Natural killer cell (primary cell): ENCODE measurements around the gene SPARC. TPM values are rescaled to one million over a fixed set of nuclear protein-coding genes. Genes with fewer than 3 reads are reported as not detected.

ENCODE experiments used
- ATAC-seq, 3 donors: fragments of 150-1000 bp in 2 of 3; fragments of 200-7000 bp in 1 of 3; cut with Tn5 transposase; 1 replicate in 1 of 3; 2 replicates in 2 of 3; pipeline ENCODE4 v1.10.0; 2021; ENCODE audit warnings: mild to moderate bottlenecking in 2 of 3, moderate library complexity in 2 of 3
- DNase-seq, 2 donors: peaks; one replicate each; pipeline versions ENCODE4 v3.0.0 to v3.0.0-alpha.2; 2013 to 2021; ENCODE audit warnings: mixed read lengths in 1 of 2
- H3K27ac ChIP-seq: one replicate; pipeline ENCODE4 v1.5.1; 2013; ENCODE audit warnings: mild to moderate bottlenecking, low read length
- H3K27me3 ChIP-seq: one replicate; pipeline ENCODE4 v1.6.1; 2013; ENCODE audit warnings: low read length; ENCODE audit not compliant: control insufficient read depth, insufficient read depth
- H3K36me3 ChIP-seq: one replicate; pipeline ENCODE4 v1.6.1; 2013; ENCODE audit warnings: low read length; ENCODE audit not compliant: control insufficient read depth, insufficient read depth
- H3K4me1 ChIP-seq: one replicate; pipeline ENCODE4 v1.6.1; 2013; ENCODE audit warnings: low read length; ENCODE audit not compliant: control insufficient read depth, insufficient read depth
- H3K4me3 ChIP-seq: one replicate; pipeline ENCODE4 v1.5.1; 2013; ENCODE audit warnings: low read length
- H3K9me3 ChIP-seq: one replicate; pipeline ENCODE4 v1.6.1; 2013; ENCODE audit warnings: low read length; ENCODE audit not compliant: control insufficient read depth, insufficient read depth
- H3K27ac Mint-ChIP-seq, 2 donors: one replicate each; pipeline ENCODE4 v1.8.0; 2022; ENCODE audit warnings: mild to moderate bottlenecking in 2 of 2, mixed read lengths in 2 of 2, moderate library complexity in 1 of 2
- H3K27me3 Mint-ChIP-seq, 2 donors: one replicate each; pipeline ENCODE4 v1.8.0; 2022; ENCODE audit warnings: low read depth in 2 of 2, mixed read lengths in 2 of 2
- H3K36me3 Mint-ChIP-seq: one replicate; pipeline ENCODE4 v1.8.0; 2022; ENCODE audit warnings: mixed read lengths
- H3K4me1 Mint-ChIP-seq, 2 donors: one replicate each; pipeline ENCODE4 v1.8.0; 2022; ENCODE audit warnings: mixed read lengths in 2 of 2
- H3K4me3 Mint-ChIP-seq: one replicate; pipeline ENCODE4 v1.8.0; 2022; ENCODE audit warnings: mild to moderate bottlenecking, moderate library complexity, mixed read lengths
- H3K9me3 Mint-ChIP-seq, 2 donors: one replicate each; pipeline ENCODE4 v1.8.0; 2022; ENCODE audit warnings: mixed read lengths in 2 of 2
- WGBS: methylation state at CpG from one replicate; pipeline ENCODE4 v1.1.7; 2013; ENCODE audit warnings: missing lambda C conversion rate; ENCODE audit not compliant: insufficient coverage; 5-methylcytosine and 5-hydroxymethylcytosine counted together
- intact Hi-C: fragments of 100-400 bp; cut with micrococcal nuclease; formaldehyde crosslinking; loops from one replicate; pipeline ENCODE4 v1.14.2; 2022
- total RNA-seq, 4 donors: library from RNA; stranded (reverse); fragments of 120-200 nt in 1 of 4; gene quantifications; one replicate each; pipeline versions ENCODE4 v1.2.3 to v1.2.4, GENCODE V29; 2013 to 2022
- TF ChIP-seq, protein P1 (sequence below): fragments of 200-600 bp; IDR thresholded peaks from one replicate; pipeline ENCODE4 v1.8.0; 2022; ENCODE audit warnings: antibody characterized with exemption

SPARC gene
- total RNA-seq, 3 donors from 2014 or later (not counting 1 experiment from before 2014, with no cell fraction given), result 3.2 to 48.5 (median 23.4) TPM

DNA sequence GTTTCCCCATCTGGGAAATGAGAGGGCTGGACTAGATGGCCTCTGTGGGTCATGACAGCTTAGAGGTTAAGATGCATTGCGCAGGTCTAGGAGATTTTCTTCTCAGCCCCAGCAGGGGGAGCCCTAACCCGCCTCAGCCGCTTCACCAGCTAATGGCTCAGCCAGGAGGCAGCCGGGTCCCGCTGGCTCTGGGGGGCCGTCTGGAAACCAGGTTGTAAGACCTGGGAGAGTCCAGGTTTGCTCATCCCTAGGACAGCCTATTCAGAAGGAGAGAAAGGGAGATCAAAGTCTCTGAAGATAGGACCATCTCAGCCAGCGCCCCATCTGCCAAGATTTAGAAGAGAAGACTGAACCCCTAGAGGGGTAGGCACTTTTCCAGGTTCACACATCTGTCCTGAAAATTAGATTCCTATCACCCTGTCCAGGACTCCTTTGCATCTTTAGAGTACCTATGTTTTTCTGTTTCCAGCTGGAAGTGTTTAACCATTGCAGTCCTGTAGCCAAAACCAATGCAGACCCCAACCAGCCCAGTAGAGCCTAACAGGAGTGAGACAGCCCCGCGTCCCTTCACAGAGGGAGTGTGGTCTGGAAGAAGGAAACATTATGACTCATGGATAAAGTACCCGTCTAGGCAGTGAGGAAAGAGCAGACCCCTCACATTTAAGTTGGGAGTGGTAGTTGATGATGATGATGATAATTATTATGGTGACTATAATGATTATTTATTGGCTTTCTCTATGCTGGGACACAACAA, 27.5 kb downstream of the SPARC start:
- ATAC-seq (peak; percentile 92 to 100 (median 100)), DNase-seq (peak; percentile 81 to 89)
- H3K27ac Mint-ChIP-seq, result no peak overlapping the region
- no peak overlapping the region for H3K4me3 Mint-ChIP-seq
- Histone ChIP-seq H3K4me1 (peaks cover 11% of the 10 kb centered on the region), H3K27me3 (peaks cover 3% of the 10 kb centered on the region), H3K4me3 (no peak overlapping the region), H3K36me3 (no peaks in the 10 kb centered on the region), H3K27ac (no peak overlapping the region), H3K9me3 (no peaks in the 10 kb centered on the region)
- H3K27me3 Mint-ChIP-seq, result peaks cover 0 to 6% of the 10 kb centered on the region in 2 donors
- 34% methylated on average over 10 of the region's 10 CpGs for WGBS
- TF ChIP-seq, protein P1, sequence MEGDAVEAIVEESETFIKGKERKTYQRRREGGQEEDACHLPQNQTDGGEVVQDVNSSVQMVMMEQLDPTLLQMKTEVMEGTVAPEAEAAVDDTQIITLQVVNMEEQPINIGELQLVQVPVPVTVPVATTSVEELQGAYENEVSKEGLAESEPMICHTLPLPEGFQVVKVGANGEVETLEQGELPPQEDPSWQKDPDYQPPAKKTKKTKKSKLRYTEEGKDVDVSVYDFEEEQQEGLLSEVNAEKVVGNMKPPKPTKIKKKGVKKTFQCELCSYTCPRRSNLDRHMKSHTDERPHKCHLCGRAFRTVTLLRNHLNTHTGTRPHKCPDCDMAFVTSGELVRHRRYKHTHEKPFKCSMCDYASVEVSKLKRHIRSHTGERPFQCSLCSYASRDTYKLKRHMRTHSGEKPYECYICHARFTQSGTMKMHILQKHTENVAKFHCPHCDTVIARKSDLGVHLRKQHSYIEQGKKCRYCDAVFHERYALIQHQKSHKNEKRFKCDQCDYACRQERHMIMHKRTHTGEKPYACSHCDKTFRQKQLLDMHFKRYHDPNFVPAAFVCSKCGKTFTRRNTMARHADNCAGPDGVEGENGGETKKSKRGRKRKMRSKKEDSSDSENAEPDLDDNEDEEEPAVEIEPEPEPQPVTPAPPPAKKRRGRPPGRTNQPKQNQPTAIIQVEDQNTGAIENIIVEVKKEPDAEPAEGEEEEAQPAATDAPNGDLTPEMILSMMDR, result peak; percentile 85
- intact Hi-C loops, result loop anchor here (1.0 to 2.0 kb wide), 3 partner anchors 81 to 484 kb away; partner anchors contain the start of gene G3BP1
- H3K4me1 Mint-ChIP-seq, result peaks cover 11 to 16% of the 10 kb centered on the region in 2 donors
- no peaks in the 10 kb centered on the region for H3K36me3 Mint-ChIP-seq
- H3K9me3 Mint-ChIP-seq, result no peaks in the 10 kb centered on the region

DNA sequence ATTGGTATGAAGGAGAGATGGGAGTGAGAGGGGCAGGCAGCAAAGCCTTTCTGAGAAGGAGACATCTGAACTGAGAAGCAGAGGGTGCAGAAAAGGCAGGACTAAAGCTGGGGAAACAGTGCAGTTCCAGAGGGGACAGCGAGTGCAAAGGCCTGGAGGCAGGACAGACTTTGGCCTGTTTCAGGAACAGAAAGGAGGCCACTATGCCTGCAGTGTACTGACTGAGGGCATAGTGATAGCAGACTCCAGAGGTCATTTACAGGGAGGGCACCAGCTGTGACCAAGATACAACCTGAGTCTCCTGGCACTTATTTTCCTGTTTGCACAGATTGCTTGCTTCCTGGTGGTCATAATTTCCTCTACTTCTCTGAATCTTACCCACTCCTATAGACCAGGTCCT, 29.6 kb downstream of the SPARC start:
- Mint-ChIP-seq H3K27me3 (peaks cover 0 to 3% of the 10 kb centered on the region in 2 donors), H3K36me3 (no peaks in the 10 kb centered on the region), H3K4me1 (peaks cover 5 to 6% of the 10 kb centered on the region in 2 donors), H3K27ac (no peak overlapping the region), H3K4me3 (no peak overlapping the region), H3K9me3 (no peaks in the 10 kb centered on the region)
- ATAC-seq (no peak), DNase-seq (no peak)
- Histone ChIP-seq H3K4me3 (no peak overlapping the region), H3K4me1 (peaks cover 3% of the 10 kb centered on the region), H3K27me3 (peaks cover 3% of the 10 kb centered on the region), H3K27ac (no peak overlapping the region), H3K36me3 (no peaks in the 10 kb centered on the region), H3K9me3 (no peaks in the 10 kb centered on the region)
- intact Hi-C loops, result no loop called here
- TF ChIP-seq, protein P1, result no peak
- 97% methylated on average over 1 of the region's 1 CpG for WGBS

DNA sequence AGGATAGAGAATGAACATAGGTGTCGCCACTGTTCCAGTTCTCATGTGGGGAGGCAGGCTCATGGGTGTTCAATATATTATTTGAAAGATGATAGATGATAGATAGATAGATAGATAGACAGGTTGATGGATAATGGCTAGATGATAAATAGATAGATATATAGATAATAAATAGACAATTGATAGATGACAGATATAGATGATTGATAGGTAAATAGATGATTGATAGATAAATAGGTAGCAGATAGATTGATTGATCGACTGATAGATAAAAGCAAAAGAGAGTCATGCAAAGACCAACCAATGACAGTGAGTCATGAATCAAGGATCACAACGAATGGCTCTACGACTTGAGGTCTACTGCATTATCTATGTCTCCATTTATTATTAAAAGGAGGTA, 30.4 kb downstream of the SPARC start:
- peaks cover 5 to 6% of the 10 kb centered on the region in 2 donors for H3K4me1 Mint-ChIP-seq
- 100% methylated on average over 2 of the region's 4 CpGs for WGBS
- DNase-seq, result no peak

More for the DNA sequence above, 30.4 kb downstream of the SPARC start:
- Mint-ChIP-seq H3K4me3 (no peak overlapping the region), H3K27me3 (peaks cover 0 to 3% of the 10 kb centered on the region in 2 donors), H3K36me3 (no peaks in the 10 kb centered on the region), H3K9me3 (no peaks in the 10 kb centered on the region), H3K27ac (no peak overlapping the region)
- no peak for ATAC-seq
- H3K36me3 ChIP-seq, result no peaks in the 10 kb centered on the region
- H3K9me3 ChIP-seq, result no peaks in the 10 kb centered on the region
- H3K27ac ChIP-seq, result no peak overlapping the region
- peaks cover 3% of the 10 kb centered on the region for H3K27me3 ChIP-seq
- TF ChIP-seq, protein P1, result no peak
- H3K4me1 ChIP-seq, result peaks cover 3% of the 10 kb centered on the region
- no peak overlapping the region for H3K4me3 ChIP-seq
- intact Hi-C loops, result no loop called here
